ENCODE measurements around the gene GHRL.

GHRL gene

DNA sequence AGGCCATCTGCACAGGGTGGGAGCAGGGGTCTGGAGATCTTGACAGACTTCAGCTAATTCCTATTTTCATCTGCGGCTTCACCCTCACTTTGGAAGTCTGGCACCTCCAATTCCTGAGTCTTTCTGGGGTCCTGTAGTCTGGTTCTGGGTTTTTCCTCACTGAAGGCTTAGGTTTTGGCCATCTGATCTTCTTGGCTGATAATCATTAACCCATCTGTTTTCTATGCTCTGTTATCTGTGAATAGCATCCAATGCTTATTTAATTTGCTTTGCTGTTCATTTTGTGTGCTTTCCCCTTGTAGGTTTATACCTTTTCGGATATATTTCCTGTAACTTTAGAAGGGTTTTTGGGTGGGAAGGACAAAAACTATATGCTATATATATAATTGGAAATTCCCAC, 26.9 kb downstream of the GHRL start:
- no peak for DNase-seq (ENCODE audit: insufficient read length, low spot score)
- TF ChIP-seq POLR2A (IDR thresholded peaks at IDR 0.05; ENCODE audit: low read depth, low read length): no peak
- FAIRE-seq: no peak

- no peak for TF ChIP-seq POLR2A (IDR thresholded peaks at IDR 0.05; ENCODE audit: low read depth, low read length)
- FAIRE-seq (no peak), DNase-seq (ENCODE audit: insufficient read length, low spot score) (peak; percentile 41)
Observed at GRCh38 chr3:10263646-10264363, 28.9 kb downstream of the GHRL start.

- FAIRE-seq (no peak), DNase-seq (ENCODE audit: insufficient read length, low spot score) (no peak)
- no peak for TF ChIP-seq POLR2A (IDR thresholded peaks at IDR 0.05; ENCODE audit: low read depth, low read length)
Observed at GRCh38 chr3:10262027-10262426, 30.7 kb downstream of the GHRL start.

DNA sequence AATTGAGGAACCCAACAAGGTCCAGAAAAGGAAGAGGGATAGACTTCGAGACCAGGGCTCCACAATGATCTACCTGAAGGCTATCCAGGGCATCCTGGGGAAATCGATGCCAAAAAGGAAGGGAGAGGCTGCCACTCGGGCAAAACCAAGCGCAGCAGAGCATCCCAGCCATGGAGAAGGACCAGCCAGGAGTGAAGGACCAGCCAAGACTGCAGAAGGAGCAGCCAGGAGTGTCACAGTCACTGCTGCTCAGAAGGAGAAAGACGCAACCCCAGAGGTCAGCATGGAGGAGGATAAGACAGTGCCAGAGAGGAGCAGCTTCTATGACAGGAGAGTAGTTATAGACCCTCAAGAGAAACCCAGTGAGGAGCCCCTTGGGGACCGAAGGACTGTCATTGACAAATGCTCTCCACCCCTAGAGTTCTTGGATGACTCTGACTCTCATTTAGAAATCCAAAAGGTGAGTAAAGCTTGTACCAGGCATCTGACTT, 32.5 kb downstream of the GHRL start:
- no peak for TF ChIP-seq POLR2A (IDR thresholded peaks at IDR 0.05; ENCODE audit: low read depth, low read length)
- DNase-seq (ENCODE audit: insufficient read length, low spot score) (no peak), FAIRE-seq (no peak)

- TF ChIP-seq POLR2A (IDR thresholded peaks at IDR 0.05; ENCODE audit: low read depth, low read length): no peak
- no peak for DNase-seq (ENCODE audit: insufficient read length, low spot score)
- FAIRE-seq: no peak
Observed at GRCh38 chr3:10259798-10260197, 32.9 kb downstream of the GHRL start.

DNA sequence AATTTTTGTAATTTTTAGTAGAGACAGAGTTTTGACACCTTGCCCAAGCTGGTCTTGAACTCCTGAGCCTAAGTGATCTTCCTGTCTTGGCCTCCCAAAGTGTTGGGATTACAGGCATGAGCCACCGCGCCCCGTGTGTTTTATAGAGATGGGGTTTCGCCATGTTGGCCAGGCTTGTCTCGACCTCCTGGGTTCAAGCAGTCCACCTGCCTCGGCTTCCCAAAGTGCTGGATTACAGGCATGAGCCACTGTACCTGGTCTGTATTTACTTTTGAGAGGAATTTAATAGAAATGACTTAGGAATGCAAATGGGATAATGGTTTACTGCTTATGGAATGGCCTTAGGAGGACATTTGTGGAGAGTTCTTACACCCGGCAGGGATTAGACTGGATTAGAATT, 33.7 kb downstream of the GHRL start:
- no peak for TF ChIP-seq POLR2A (IDR thresholded peaks at IDR 0.05; ENCODE audit: low read depth, low read length)
- FAIRE-seq: no peak
- DNase-seq (ENCODE audit: insufficient read length, low spot score): no peak

DNA sequence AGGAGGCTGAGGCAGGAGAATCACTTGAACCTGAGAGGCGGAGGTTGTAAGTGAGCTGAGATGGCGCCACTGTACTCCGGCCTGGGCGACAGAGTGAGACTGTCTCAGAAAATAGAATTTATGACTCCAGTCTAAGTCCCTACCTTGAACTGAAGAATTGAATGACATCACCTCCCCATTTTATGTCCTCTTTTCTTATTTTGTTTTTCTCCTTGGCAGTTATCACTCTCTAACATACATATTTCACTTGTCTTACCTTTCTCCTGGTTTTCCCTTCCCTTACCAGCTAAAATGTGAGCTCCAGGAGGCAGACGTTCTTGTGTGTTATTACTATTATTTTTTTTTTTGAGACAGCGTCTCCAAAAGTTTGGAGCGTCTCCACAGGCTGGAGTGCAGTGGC, 36.9 kb downstream of the GHRL start:
- no peak for TF ChIP-seq POLR2A (IDR thresholded peaks at IDR 0.05; ENCODE audit: low read depth, low read length)
- FAIRE-seq: no peak
- DNase-seq (ENCODE audit: insufficient read length, low spot score): no peak

- DNase-seq (ENCODE audit: insufficient read length, low spot score) (no peak), FAIRE-seq (no peak)
- TF ChIP-seq POLR2A (IDR thresholded peaks at IDR 0.05; ENCODE audit: low read depth, low read length): no peak
Observed at GRCh38 chr3:10253731-10254130, 39.0 kb downstream of the GHRL start.

GRCh38 chr3:10251006-10251405, 41.7 kb downstream of the GHRL start:
- FAIRE-seq (no peak), DNase-seq (ENCODE audit: insufficient read length, low spot score) (no peak)
- TF ChIP-seq POLR2A (IDR thresholded peaks at IDR 0.05; ENCODE audit: low read depth, low read length): no peak

DNA sequence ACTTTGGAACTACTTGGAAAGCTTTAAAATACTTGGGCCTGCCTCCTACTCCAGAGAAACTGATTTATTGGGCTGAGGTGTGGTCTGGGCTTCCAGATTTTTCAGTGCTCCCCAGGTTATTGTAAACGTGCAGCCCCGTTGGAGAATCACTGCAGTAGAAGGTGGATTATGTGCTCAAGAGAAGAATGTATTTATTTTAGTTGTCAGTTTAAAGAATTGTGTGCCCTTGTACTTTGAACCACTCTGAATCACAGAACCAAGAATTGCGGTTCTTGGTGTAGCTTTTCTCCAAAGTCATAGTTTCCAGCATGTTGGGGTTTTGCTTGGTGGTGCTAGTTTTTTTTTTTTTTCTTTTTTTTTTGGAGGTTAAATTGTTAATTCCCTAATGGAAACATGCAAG, 42.9 kb downstream of the GHRL start:
- FAIRE-seq (no peak), DNase-seq (ENCODE audit: insufficient read length, low spot score) (no peak)
- TF ChIP-seq POLR2A (IDR thresholded peaks at IDR 0.05; ENCODE audit: low read depth, low read length): no peak

- FAIRE-seq: no peak
- DNase-seq (ENCODE audit: insufficient read length, low spot score): peak; percentile 41
- TF ChIP-seq POLR2A (IDR thresholded peaks at IDR 0.05; ENCODE audit: low read depth, low read length): peak; percentile 33; the same call in 1 of the 2 replicates
Observed at GRCh38 chr3:10248984-10249748, 43.6 kb downstream of the GHRL start.

DNA sequence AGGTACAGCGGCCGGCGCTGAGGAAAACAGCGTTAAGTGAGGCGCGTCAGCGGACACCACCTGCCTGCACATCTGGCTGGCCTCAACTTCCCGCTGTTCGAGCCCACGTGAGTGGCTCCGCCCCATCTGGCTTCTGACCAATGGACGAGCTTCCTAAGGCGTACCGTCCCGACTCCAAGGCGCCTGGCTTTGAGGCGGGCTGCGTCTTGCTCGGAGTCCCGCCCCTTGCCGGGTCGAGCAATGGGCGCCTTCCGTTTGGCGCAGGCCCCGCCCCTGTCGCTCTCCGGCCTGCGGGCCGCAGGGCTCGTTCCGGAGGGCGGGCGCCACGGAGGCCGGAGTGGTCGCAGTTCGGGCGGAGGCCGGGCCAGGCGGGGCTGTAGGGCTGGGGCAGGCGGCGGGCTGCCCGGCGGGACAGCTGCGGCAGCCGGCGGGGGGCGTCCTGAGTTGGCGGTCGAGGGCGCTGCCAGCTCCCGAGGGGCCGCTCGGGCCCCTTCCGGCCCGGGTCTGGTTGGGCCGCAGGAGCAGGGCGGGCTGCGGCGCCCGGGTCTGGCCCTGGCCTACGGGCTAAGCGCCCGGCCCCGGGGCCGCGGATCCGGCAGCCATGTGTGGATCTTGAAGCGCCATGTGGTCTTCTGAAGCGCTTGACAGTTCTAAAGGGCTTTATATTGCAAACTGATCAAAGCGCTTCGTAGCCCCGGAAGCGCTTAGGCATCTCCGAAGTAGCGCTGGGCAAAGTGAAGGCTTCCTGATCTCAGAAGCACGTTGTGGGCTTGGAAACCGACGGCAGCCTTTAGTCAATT, 44.4 kb downstream of the GHRL start, which contains the start of gene TATDN2:
TSS of gene TATDN2 (plus strand) at position 276 of the 800 bp plus-strand sequence. CDS start 742 bp downstream, outside the sequence.
- DNase-seq (ENCODE audit: insufficient read length, low spot score): peak; percentile 97
- TF ChIP-seq POLR2A (IDR thresholded peaks at IDR 0.05; ENCODE audit: low read depth, low read length): peak; percentile 94
- FAIRE-seq: peak; percentile 72

GRCh38 chr3:10247679-10248183, 45.0 kb downstream of the GHRL start:
- no peak for TF ChIP-seq POLR2A (IDR thresholded peaks at IDR 0.05; ENCODE audit: low read depth, low read length)
- no peak for DNase-seq (ENCODE audit: insufficient read length, low spot score)
- no peak for FAIRE-seq
